H9 (cell line): ENCODE results near the gene ZNF606. TPM values are rescaled to one million over a fixed set of nuclear protein-coding genes. Genes with fewer than 3 reads are reported as not detected.
"Not testable (repeated sequence)": the region's sequence is repeated elsewhere in the genome, so short reads cannot be mapped to it uniquely, and the experiment has no call there.

Source experiments
- DNase-seq: peaks from one replicate; pipeline ENCODE4 v3.0.0-alpha.2; 2017
- H2AFZ ChIP-seq: one replicate; pipeline ENCODE4 v1.6.1; 2013; ENCODE audit warnings: mild to moderate bottlenecking, low read length, control low read depth, moderate library complexity
- H2AK5ac ChIP-seq: 2 replicates; pipeline ENCODE4 v1.6.1; 2013; ENCODE audit warnings: low read length, control low read depth, mixed read lengths; ENCODE audit not compliant: insufficient read length
- H2BK120ac ChIP-seq: one replicate; pipeline ENCODE4 v1.6.1; 2013; ENCODE audit warnings: low read depth, mild to moderate bottlenecking, low read length, control low read depth, inconsistent platforms; ENCODE audit not compliant: poor library complexity, severe bottlenecking
- H2BK12ac ChIP-seq: 2 replicates; pipeline ENCODE4 v1.6.1; 2013; ENCODE audit warnings: low read length, control low read depth, mixed read lengths, low read depth; ENCODE audit not compliant: insufficient read length
- H2BK15ac ChIP-seq: 2 replicates; pipeline ENCODE4 v1.6.1; 2013; ENCODE audit warnings: low read depth, low read length, control low read depth
- H2BK20ac ChIP-seq: one replicate; pipeline ENCODE4 v1.6.1; 2013; ENCODE audit warnings: low read depth, mild to moderate bottlenecking, low read length, control low read depth, inconsistent platforms; ENCODE audit not compliant: poor library complexity, severe bottlenecking
- H2BK5ac ChIP-seq: 2 replicates; pipeline ENCODE4 v1.6.1; 2013; ENCODE audit warnings: low read length, control low read depth, mixed read lengths; ENCODE audit not compliant: insufficient read length
- H3K14ac ChIP-seq: 2 replicates; pipeline ENCODE4 v1.6.1; 2013; ENCODE audit warnings: low read length, control low read depth; ENCODE audit not compliant: insufficient read depth
- H3K18ac ChIP-seq: 2 replicates; pipeline ENCODE4 v1.6.1; 2013; ENCODE audit warnings: low read depth, mild to moderate bottlenecking, mixed read lengths, low read length, control low read depth; ENCODE audit not compliant: insufficient read length
- H3K23ac ChIP-seq: 2 replicates; pipeline ENCODE4 v1.6.1; 2013; ENCODE audit warnings: low read length, control low read depth, mixed read lengths, low read depth; ENCODE audit not compliant: insufficient read length
- H3K23me2 ChIP-seq: 2 replicates; pipeline ENCODE4 v1.6.1; 2013; ENCODE audit warnings: low read depth, mild to moderate bottlenecking, mixed read lengths, low read length, control low read depth; ENCODE audit not compliant: insufficient read length, poor library complexity, severe bottlenecking
- H3K27ac ChIP-seq: 2 replicates; pipeline ENCODE4 v1.5.1; 2013; ENCODE audit warnings: low read length, control low read depth, mixed read lengths, low read depth; ENCODE audit not compliant: insufficient read length
- H3K27me3 ChIP-seq: 2 replicates; pipeline ENCODE4 v1.6.1; 2013; ENCODE audit warnings: low read length, control low read depth, inconsistent platforms; ENCODE audit not compliant: insufficient read depth
- H3K4ac ChIP-seq: 2 replicates; pipeline ENCODE4 v1.6.1; 2013; ENCODE audit warnings: low read depth, mild to moderate bottlenecking, control low read depth, inconsistent platforms, low read length, moderate library complexity
- H3K4me1 ChIP-seq: 2 replicates; pipeline ENCODE4 v1.6.1; 2013; ENCODE audit warnings: low read length, control low read depth, inconsistent platforms; ENCODE audit not compliant: insufficient read depth
- H3K4me2 ChIP-seq: 2 replicates; pipeline ENCODE4 v1.6.1; 2013; ENCODE audit warnings: low read length, control low read depth, mixed read lengths; ENCODE audit not compliant: insufficient read length, insufficient read depth
- H3K56ac ChIP-seq: 2 replicates; pipeline ENCODE4 v1.6.1; 2013; ENCODE audit warnings: low read depth, mild to moderate bottlenecking, mixed read lengths, low read length, control low read depth; ENCODE audit not compliant: insufficient read length
- H3K79me1 ChIP-seq: 2 replicates; pipeline ENCODE4 v1.6.1; 2013; ENCODE audit warnings: low read depth, mild to moderate bottlenecking, moderate library complexity, low read length, control low read depth, inconsistent platforms; ENCODE audit not compliant: insufficient read depth, poor library complexity, severe bottlenecking
- H3K79me2 ChIP-seq: 2 replicates; pipeline ENCODE4 v1.6.1; 2013; ENCODE audit warnings: low read length, control low read depth, inconsistent platforms; ENCODE audit not compliant: insufficient read depth
- H3K9ac ChIP-seq: 2 replicates; pipeline ENCODE4 v1.6.1; 2013; ENCODE audit warnings: low read length, control low read depth, mixed read lengths; ENCODE audit not compliant: insufficient read length; ENCODE audit errors: extremely low read depth
- H3K9me3 ChIP-seq: one replicate; pipeline ENCODE4 v1.6.1; 2013; ENCODE audit warnings: low read depth, low read length, inconsistent platforms; ENCODE audit not compliant: control insufficient read depth
- H3T11ph ChIP-seq: one replicate; pipeline ENCODE4 v1.6.1; 2013; ENCODE audit warnings: mild to moderate bottlenecking, low read length, control low read depth, inconsistent platforms
- H4K20me1 ChIP-seq: one replicate; pipeline ENCODE4 v1.6.1; 2013; ENCODE audit not compliant: control insufficient read depth, insufficient read length, insufficient read depth
- H4K5ac ChIP-seq: 2 replicates; pipeline ENCODE4 v1.6.1; 2013; ENCODE audit warnings: low read depth, mild to moderate bottlenecking, mixed read lengths, low read length, control low read depth; ENCODE audit not compliant: insufficient read length
- H4K8ac ChIP-seq: replicated peaks from 2 replicates; pipeline ENCODE4 v1.6.1; 2013; ENCODE audit warnings: low read length, control low read depth, mixed read lengths, low read depth; ENCODE audit not compliant: insufficient read length
- H4K91ac ChIP-seq: 2 replicates; pipeline ENCODE4 v1.6.1; 2013; ENCODE audit warnings: low read depth, mild to moderate bottlenecking, moderate library complexity, mixed read lengths, low read length, control low read depth; ENCODE audit not compliant: insufficient read length
- H3K27ac Mint-ChIP-seq, 3 experiments: 2 replicates in 2 of 3; 3 replicates in 1 of 3; pipeline ENCODE4 v1.8.0; 2020 to 2021; ENCODE audit warnings: mixed read lengths in 3 of 3, mild to moderate bottlenecking in 1 of 3, moderate library complexity in 1 of 3
- H3K27me3 Mint-ChIP-seq: 2 replicates; pipeline ENCODE4 v1.8.0; 2021; ENCODE audit warnings: low read depth, mild to moderate bottlenecking, moderate library complexity, mixed read lengths
- H3K36me3 Mint-ChIP-seq, 3 experiments: 2 replicates in 2 of 3; 3 replicates in 1 of 3; pipeline ENCODE4 v1.8.0; 2020 to 2021; ENCODE audit warnings: low read depth in 3 of 3, mixed read lengths in 3 of 3; ENCODE audit not compliant: insufficient read depth in 1 of 3
- H3K4me1 Mint-ChIP-seq, 2 experiments: 2 replicates each; pipeline ENCODE4 v1.8.0; 2020; ENCODE audit warnings: mixed read lengths in 2 of 2
- H3K4me3 Mint-ChIP-seq, 2 experiments: 2 replicates in 1 of 2; 3 replicates in 1 of 2; pipeline ENCODE4 v1.8.0; 2020 to 2021; ENCODE audit warnings: mild to moderate bottlenecking in 2 of 2, mixed read lengths in 2 of 2, moderate library complexity in 1 of 2
- H3K9me3 Mint-ChIP-seq, 2 experiments: 2 replicates in 1 of 2; 3 replicates in 1 of 2; pipeline ENCODE4 v1.8.0; 2020; ENCODE audit warnings: mild to moderate bottlenecking in 2 of 2, mixed read lengths in 2 of 2, moderate library complexity in 1 of 2
- CTCF ChIP-seq: fragments of 200-600 bp; sonication (generic); conservative IDR thresholded peaks from 3 replicates; pipeline ENCODE4 v1.8.0; 2021; ENCODE audit warnings: antibody characterized with exemption, mild to moderate bottlenecking
- WGBS: extraction: QIAGEN DNeasy Blood & Tissue Kit; methylation state at CpG from one replicate; pipeline ENCODE4 v1.1.7; 2013; ENCODE audit warnings: missing lambda C conversion rate, low lambda C conversion rate, mixed read lengths; ENCODE audit not compliant: insufficient read length; ENCODE audit errors: extremely low coverage; 5-methylcytosine and 5-hydroxymethylcytosine counted together
- total RNA-seq: library from RNA; stranded (reverse); gene quantifications from 2 replicates; pipeline ENCODE4 v1.2.1, GENCODE V29; 2021

ZNF606 gene
- total RNA-seq, 1 experiment from 2014 or later: 13.4 TPM

GRCh38 chr19:58009301-58009665, 6.7 kb upstream of the ZNF606 start:
- Mint-ChIP-seq H3K36me3 (peaks cover 63 to 76% (median 76%) of the 10 kb centered on the region in 3 experiments), H3K4me1 (no peaks in the 10 kb centered on the region), H3K9me3 (peaks cover 85 to 87% of the 10 kb centered on the region in 2 experiments), H3K27me3 (peaks cover 16% of the 10 kb centered on the region), H3K4me3 (peak overlapping the region in 1 of 2 experiments; percentile 29; a peak in 1 of 5 replicates), H3K27ac (no peak overlapping the region)
- H4K91ac ChIP-seq: no peak overlapping the region
- no peaks in the 10 kb centered on the region for H4K20me1 ChIP-seq
- no peaks in the 10 kb centered on the region for H3K79me1 ChIP-seq
- H3K23me2 ChIP-seq: no peaks in the 10 kb centered on the region
- no peak overlapping the region for H3K18ac ChIP-seq
- H3K23ac ChIP-seq: no peak overlapping the region
- H3K56ac ChIP-seq: no peak overlapping the region
- H2BK20ac ChIP-seq: no peak overlapping the region
- H3T11ph ChIP-seq: no peak overlapping the region
- no peak overlapping the region for H4K5ac ChIP-seq
- H4K8ac ChIP-seq: no peak overlapping the region
- no peak overlapping the region for H2AK5ac ChIP-seq
- no peak overlapping the region for H3K4ac ChIP-seq
- H2BK120ac ChIP-seq: no peak overlapping the region
- H3K9me3 ChIP-seq: peaks cover 15% of the 10 kb centered on the region
- DNase-seq: no peak
- no peak overlapping the region for H3K9ac ChIP-seq
- no peak overlapping the region for H2AFZ ChIP-seq
- H3K4me1 ChIP-seq: no peaks in the 10 kb centered on the region
- H3K27me3 ChIP-seq: no peaks in the 10 kb centered on the region
- no peak overlapping the region for H3K14ac ChIP-seq
- WGBS: no CpG with 5 or more reads among the region's 21 CpGs
- H2BK5ac ChIP-seq: no peak overlapping the region
- TF ChIP-seq CTCF: no peak
- H3K79me2 ChIP-seq: no peaks in the 10 kb centered on the region
- H2BK15ac ChIP-seq: no peak overlapping the region
- no peak overlapping the region for H3K27ac ChIP-seq
- H2BK12ac ChIP-seq: no peak overlapping the region
- H3K4me2 ChIP-seq: peak overlapping the region; percentile 33

- not testable (repeated sequence) for H3K27ac Mint-ChIP-seq, H4K8ac ChIP-seq, H3K79me1 ChIP-seq, H3K4me1 ChIP-seq, H3K23ac ChIP-seq, H2BK15ac ChIP-seq, DNase-seq, H3K4me1 Mint-ChIP-seq, H3K79me2 ChIP-seq, H3K4ac ChIP-seq, H2BK12ac ChIP-seq, H3K18ac ChIP-seq, H3T11ph ChIP-seq, H3K4me2 ChIP-seq, H3K9ac ChIP-seq, H4K5ac ChIP-seq, H4K20me1 ChIP-seq, H2BK5ac ChIP-seq, H3K27ac ChIP-seq, H2AK5ac ChIP-seq, H3K27me3 ChIP-seq, H2AFZ ChIP-seq, H3K23me2 ChIP-seq, H4K91ac ChIP-seq, H3K56ac ChIP-seq, H2BK20ac ChIP-seq, H2BK120ac ChIP-seq, H3K14ac ChIP-seq
- Mint-ChIP-seq H3K4me3 (peak overlapping the region in 1 of 2 experiments; percentile 29; a peak in 1 of 5 replicates), H3K9me3 (peaks cover 89% of the 10 kb centered on the region in 2 experiments), H3K27me3 (peaks cover 18% of the 10 kb centered on the region), H3K36me3 (peaks cover 67 to 80% (median 80%) of the 10 kb centered on the region in 3 experiments)
- H3K9me3 ChIP-seq: peaks cover 19% of the 10 kb centered on the region
- WGBS: no CpG with 5 or more reads among the region's 10 CpGs
These were observed 6.3 kb upstream of the ZNF606 start for GRCh38 chr19:58008877-58009276.
